ENCODE measurements around the gene UTP25. TPM values are rescaled to one million over a fixed set of nuclear protein-coding genes. Genes with fewer than 3 reads are reported as not detected.
A peak's percentile ranks its signal among the peaks of the same experiment; 100 is the strongest.

The UTP25 gene
- total and polyA plus RNA-seq, 2 of the 4 experiments (the other 2 are of a cell fraction): 7.1 to 17.4 TPM

- Histone ChIP-seq H2BK120ac (ENCODE audit: low read depth, low read length) (peak overlapping the region; percentile 27; the same call in 1 of the 2 replicates), H4K5ac (ENCODE audit: low read depth, low read length) (peak overlapping the region; percentile 42; the same call in 1 of the 2 replicates), H3K27me3 (ENCODE audit: control insufficient read depth, insufficient read depth, low read length) (no peaks in the 10 kb centered on the region), H2BK15ac (ENCODE audit: low read depth, low read length) (0 out of 3 replicates have a peak overlapping the region, but pooled peaks have one; percentile 3), H3K56ac (ENCODE audit: extremely low read depth, insufficient read depth, low read length) (no peak overlapping the region), H3K9me3 (ENCODE audit: control insufficient read depth, insufficient read depth, low read length) (no peaks in the 10 kb centered on the region), H4K8ac (ENCODE audit: low read depth in 2 of 2, low read length in 2 of 2) (peak overlapping the region in 1 of 2 experiments; percentile 81; a peak in 2 of 4 replicates), H3K9me1 (ENCODE audit: insufficient read depth, low read length) (no peaks in the 10 kb centered on the region; the same call in 1 of the 2 replicates), H3K4me1 (ENCODE audit: control insufficient read depth, insufficient read depth, low read length) (peaks cover 4% of the 10 kb centered on the region; the same call in 1 of the 2 replicates), H3K4me2 (ENCODE audit: low read depth, low read length) (peak overlapping the region; percentile 10; the same call in 1 of the 2 replicates), H3K4me3 (ENCODE audit: insufficient read depth, low read depth, low read length) (no peak overlapping the region), H2BK5ac (ENCODE audit: low read depth, low read length, poor library complexity, severe bottlenecking) (peak overlapping the region; percentile 62), H2AFZ (replicated peaks; ENCODE audit: low read length, poor library complexity) (no peak overlapping the region), H3K36me3 (ENCODE audit: control insufficient read depth, insufficient read depth, low read length) (peaks cover 14% of the 10 kb centered on the region), H3K9ac (ENCODE audit: low read depth, low read length) (no peak overlapping the region), H4K20me1 (ENCODE audit: insufficient read depth, low read length) (no peaks in the 10 kb centered on the region), H3K79me1 (ENCODE audit: low read depth in 1 of 2, low read length in 2 of 2) (peaks cover 8 to 40% of the 10 kb centered on the region in 2 experiments), H2AK9ac (replicated peaks; ENCODE audit: low read depth, low read length, poor library complexity) (no peak overlapping the region), H3K27ac (ENCODE audit: insufficient read depth, low read length) (no peak overlapping the region), H3K4ac (ENCODE audit: low read depth, low read length) (peak overlapping the region; percentile 35; the same call in 1 of the 2 replicates), H2AK5ac (ENCODE audit: low read depth, low read length) (peak overlapping the region; percentile 92; the same call in 1 of the 2 replicates), H4K91ac (ENCODE audit: insufficient read depth, low read depth, low read length) (peak overlapping the region; percentile 58), H3K18ac (ENCODE audit: low read depth, low read length) (peak overlapping the region; percentile 33; the same call in 1 of the 2 replicates), H2BK20ac (ENCODE audit: low read depth, low read length) (peak overlapping the region; percentile 86), H3K23ac (ENCODE audit: low read depth, low read length) (peak overlapping the region; percentile 84; the same call in 1 of the 2 replicates), H3K14ac (replicated peaks; ENCODE audit: low read depth, low read length) (peak overlapping the region; percentile 34; the same call in 1 of the 2 replicates)
- intact Hi-C loops (cut with micrococcal nuclease) (no loop called here), dilution Hi-C loops (cut with HindIII; ENCODE audit: low sequenced_read_pairs, unreplicated experiment) (no loop called here), in situ Hi-C loops (cut with MboI; ENCODE audit: low sequenced_read_pairs) (no loop called here)
- ATAC-seq (ENCODE audit: low read depth) (no peak), DNase-seq (no peak)
- BruUV-seq (replicated peaks): no TSS peak
- ChIA-PET CTCF (no interaction called here), POLR2A (ENCODE audit: unreplicated experiment) (interaction anchor here (0.7 kb wide), 1 partner anchor 17 kb away, joined by 13 read pairs; no protein-coding TSS in a partner anchor)
- WGBS, 2 experiments (ENCODE audit: extremely low coverage in 2 of 2, insufficient read length in 1 of 2): no CpG with 5 or more reads among the region's 3 CpGs
- TF ChIP-seq, protein P1, sequence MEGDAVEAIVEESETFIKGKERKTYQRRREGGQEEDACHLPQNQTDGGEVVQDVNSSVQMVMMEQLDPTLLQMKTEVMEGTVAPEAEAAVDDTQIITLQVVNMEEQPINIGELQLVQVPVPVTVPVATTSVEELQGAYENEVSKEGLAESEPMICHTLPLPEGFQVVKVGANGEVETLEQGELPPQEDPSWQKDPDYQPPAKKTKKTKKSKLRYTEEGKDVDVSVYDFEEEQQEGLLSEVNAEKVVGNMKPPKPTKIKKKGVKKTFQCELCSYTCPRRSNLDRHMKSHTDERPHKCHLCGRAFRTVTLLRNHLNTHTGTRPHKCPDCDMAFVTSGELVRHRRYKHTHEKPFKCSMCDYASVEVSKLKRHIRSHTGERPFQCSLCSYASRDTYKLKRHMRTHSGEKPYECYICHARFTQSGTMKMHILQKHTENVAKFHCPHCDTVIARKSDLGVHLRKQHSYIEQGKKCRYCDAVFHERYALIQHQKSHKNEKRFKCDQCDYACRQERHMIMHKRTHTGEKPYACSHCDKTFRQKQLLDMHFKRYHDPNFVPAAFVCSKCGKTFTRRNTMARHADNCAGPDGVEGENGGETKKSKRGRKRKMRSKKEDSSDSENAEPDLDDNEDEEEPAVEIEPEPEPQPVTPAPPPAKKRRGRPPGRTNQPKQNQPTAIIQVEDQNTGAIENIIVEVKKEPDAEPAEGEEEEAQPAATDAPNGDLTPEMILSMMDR (conservative IDR thresholded peaks at IDR 0.05; ENCODE audit: low read depth, low read length): no peak
- TF ChIP-seq RFX5 (IDR thresholded peaks at IDR 0.05; ENCODE audit: low read depth, low read length): no peak
- TF ChIP-seq SMC3 (IDR thresholded peaks at IDR 0.05; ENCODE audit: low read depth, low read length): no peak
- TF ChIP-seq RAD21 (IDR thresholded peaks at IDR 0.05; ENCODE audit: low read length): no peak
- TF ChIP-seq, protein P2, sequence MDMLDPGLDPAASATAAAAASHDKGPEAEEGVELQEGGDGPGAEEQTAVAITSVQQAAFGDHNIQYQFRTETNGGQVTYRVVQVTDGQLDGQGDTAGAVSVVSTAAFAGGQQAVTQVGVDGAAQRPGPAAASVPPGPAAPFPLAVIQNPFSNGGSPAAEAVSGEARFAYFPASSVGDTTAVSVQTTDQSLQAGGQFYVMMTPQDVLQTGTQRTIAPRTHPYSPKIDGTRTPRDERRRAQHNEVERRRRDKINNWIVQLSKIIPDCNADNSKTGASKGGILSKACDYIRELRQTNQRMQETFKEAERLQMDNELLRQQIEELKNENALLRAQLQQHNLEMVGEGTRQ (IDR thresholded peaks at IDR 0.05; ENCODE audit: low read depth, low read length): no peak
- no peak for TF ChIP-seq MAFK (IDR thresholded peaks at IDR 0.05; ENCODE audit: low read depth, low read length)
- no peak for TF ChIP-seq CEBPB (IDR thresholded peaks at IDR 0.05; ENCODE audit: low read depth, low read length)
- TF ChIP-seq, protein P3, sequence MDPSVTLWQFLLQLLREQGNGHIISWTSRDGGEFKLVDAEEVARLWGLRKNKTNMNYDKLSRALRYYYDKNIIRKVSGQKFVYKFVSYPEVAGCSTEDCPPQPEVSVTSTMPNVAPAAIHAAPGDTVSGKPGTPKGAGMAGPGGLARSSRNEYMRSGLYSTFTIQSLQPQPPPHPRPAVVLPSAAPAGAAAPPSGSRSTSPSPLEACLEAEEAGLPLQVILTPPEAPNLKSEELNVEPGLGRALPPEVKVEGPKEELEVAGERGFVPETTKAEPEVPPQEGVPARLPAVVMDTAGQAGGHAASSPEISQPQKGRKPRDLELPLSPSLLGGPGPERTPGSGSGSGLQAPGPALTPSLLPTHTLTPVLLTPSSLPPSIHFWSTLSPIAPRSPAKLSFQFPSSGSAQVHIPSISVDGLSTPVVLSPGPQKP (IDR thresholded peaks at IDR 0.05; ENCODE audit: borderline replicate concordance, low read depth, low read length): no peak
- TF ChIP-seq MXI1 (IDR thresholded peaks at IDR 0.05; ENCODE audit: borderline replicate concordance, low read depth, low read length): no peak
- TF ChIP-seq BHLHE40 (IDR thresholded peaks at IDR 0.05; ENCODE audit: low read depth, low read length): no peak
- TF ChIP-seq NFE2L2 (IDR thresholded peaks at IDR 0.05; ENCODE audit: low read depth, low read length): no peak
- no peak for TF ChIP-seq POLR2A (IDR thresholded peaks at IDR 0.05; ENCODE audit: low read depth, low read length)
- TF ChIP-seq MAZ (IDR thresholded peaks at IDR 0.05; ENCODE audit: borderline replicate concordance, low read depth, low read length): no peak
Measured at GRCh38 chr1:209830722-209831121, 3.0 kb downstream of the UTP25 start.
